Measurements from ENCODE around the gene BRF1. TPM values are rescaled to one million over a fixed set of nuclear protein-coding genes. Genes with fewer than 3 reads are reported as not detected.

Gene BRF1
- total and polyA plus RNA-seq, 2 of the 13 experiments (the other 11 are each of a cell fraction or from before 2014, with no cell fraction given): 5.1 to 11.0 TPM

GRCh38 chr14:105203701-105204100 lies 97.1 kb downstream of the BRF1 start:
- ChIA-PET POLR2A (no interaction called here), CTCF (ENCODE audit: low intra/inter-chr PET ratio, low total read pairs) (interaction anchor here (1.6 kb wide), 1 partner anchor 148 kb away, joined by 12 read pairs; no protein-coding TSS in a partner anchor)
- no peak overlapping the region for H3K9ac ChIP-seq (ENCODE audit: insufficient read depth, low read depth, low read length)
- H3K27me3 ChIP-seq (ENCODE audit: control insufficient read depth in 1 of 2, insufficient read depth in 2 of 2, low read length in 2 of 2): peaks cover 4 to 36% of the 10 kb centered on the region in 2 experiments; a peak in 3 of 5 replicates
- H3K4me2 ChIP-seq (ENCODE audit: low read depth, low read length): no peak overlapping the region
- no peak for DNase-seq (ENCODE audit: low spot score)
- H3K4me3 ChIP-seq (replicated peaks in 1 of 3; ENCODE audit: insufficient read depth in 1 of 3, low read depth in 2 of 3, low read length in 3 of 3): no peak overlapping the region
- no peaks in the 10 kb centered on the region for H3K36me3 ChIP-seq (replicated peaks in 1 of 2; ENCODE audit: control insufficient read depth in 1 of 2, insufficient read depth in 2 of 2, low read length in 2 of 2)
- H2AFZ ChIP-seq (ENCODE audit: low read length): no peak overlapping the region
- intact Hi-C loops (cut with micrococcal nuclease; ENCODE audit: unreplicated experiment): no loop called here
- no peak overlapping the region for H3K27ac ChIP-seq (ENCODE audit: extremely low read length, insufficient read depth, low read length)
- in situ Hi-C loops (cut with HindIII; ENCODE audit: extremely low pct_ligation_motif_present, low pct_unique_long_range_greater_than_20kb): loop anchor here (5.0 kb wide), 1 partner anchor 79 kb away; no protein-coding TSS in a partner anchor
- no peaks in the 10 kb centered on the region for H3K9me3 ChIP-seq (ENCODE audit: low read length)
- no peak for ATAC-seq
- H3K4me1 ChIP-seq (ENCODE audit: insufficient read depth, low read length): peaks cover 27% of the 10 kb centered on the region
- TF ChIP-seq MYNN (CRISPR knock-in tag; IDR thresholded peaks at IDR 0.05; ENCODE audit: low read depth) (no peak), ZFP91 (CRISPR knock-in tag; IDR thresholded peaks at IDR 0.05; ENCODE audit: borderline replicate concordance) (no peak), PAXIP1 (CRISPR knock-in tag; conservative IDR thresholded peaks at IDR 0.05) (no peak), TMF1 (CRISPR knock-in tag; IDR thresholded peaks at IDR 0.05; ENCODE audit: low read depth) (no peak), NKX3-1 (CRISPR knock-in tag; IDR thresholded peaks at IDR 0.05) (no peak), NR2F1 (CRISPR knock-in tag; IDR thresholded peaks at IDR 0.05) (no peak), SOX6 (IDR thresholded peaks at IDR 0.05) (no peak), SOX6 (CRISPR knock-in tag; IDR thresholded peaks at IDR 0.05) (no peak), SAP130 (CRISPR knock-in tag; IDR thresholded peaks at IDR 0.05; ENCODE audit: low read depth) (no peak), ZNF816 (CRISPR knock-in tag; IDR thresholded peaks at IDR 0.05; ENCODE audit: borderline replicate concordance) (no peak)
- H3K79me2 ChIP-seq (ENCODE audit: insufficient read depth, low read length): no peaks in the 10 kb centered on the region
- no TSS peak for BruUV-seq (replicated peaks)
- 50% methylated on average over 1 of the region's 6 CpGs for WGBS (ENCODE audit: low lambda C conversion rate)
- FAIRE-seq: no peak
- H4K20me1 ChIP-seq (ENCODE audit: insufficient read depth, low read length): no peaks in the 10 kb centered on the region; the same call in 1 of the 2 replicates

Data from HepG2 (cell line).